RWPE1 (cell line): ENCODE results near the gene PSAT1.
A peak's percentile ranks its signal among the peaks of the same experiment; 100 is the strongest.

ENCODE experiments used
- CTCF ChIA-PET: fragments of 350-600 bp; sonication (Branson Sonifier 250); formaldehyde crosslinking; extraction: SDS; loops from one replicate; lab custom pipeline; 2021; lab: Yijun Ruan, JAX
- POLR2A ChIA-PET: fragments of 400-600 bp; formaldehyde crosslinking; extraction: SDS; loops from one replicate; lab custom pipeline; 2020; ENCODE audit warnings: antibody characterized with exemption; ENCODE audit not compliant: low non-redundant PET; lab: Yijun Ruan, JAX
- DNase-seq: peaks from one replicate; pipeline ENCODE4 v3.0.0; 2012; ENCODE audit warnings: low spot score
- H3K27ac ChIP-seq: fragments of 450-650 bp; 2 replicates; pipeline ENCODE4 v1.5.1; 2017
- TF ChIP-seq, protein P1 (sequence below): fragments of 450-650 bp; conservative IDR thresholded peaks from 2 replicates; pipeline ENCODE4 v1.5.1; 2017; ENCODE audit warnings: low read depth, mild to moderate bottlenecking

Gene PSAT1

DNA sequence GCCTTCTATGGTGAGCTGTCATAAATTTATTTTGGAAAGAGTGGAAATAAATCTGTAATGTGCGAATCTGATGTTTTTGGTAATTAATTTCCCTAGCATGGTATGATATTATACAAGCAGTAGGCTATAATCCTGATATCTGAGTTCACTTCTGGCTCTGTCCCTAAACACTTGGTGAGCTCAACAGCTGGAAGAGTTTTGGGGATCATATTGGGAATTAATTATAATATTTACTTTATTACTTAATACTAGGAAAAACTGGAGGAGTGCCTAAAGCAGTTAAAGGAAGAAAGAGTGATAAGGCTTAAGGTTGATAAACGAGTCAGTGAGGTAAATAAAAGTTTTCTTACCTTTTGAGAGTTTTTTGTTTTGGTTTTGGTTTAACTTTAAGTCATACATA lies 34.3 kb upstream of the PSAT1 start:
- H3K27ac ChIP-seq = no peak overlapping the region
- no peak for DNase-seq
- POLR2A ChIA-PET = no interaction called here
- CTCF ChIA-PET = interaction anchor here (1.0 kb wide), 1 partner anchor 107 kb away, joined by 3 read pairs; no protein-coding TSS in a partner anchor
- TF ChIP-seq, protein P1, sequence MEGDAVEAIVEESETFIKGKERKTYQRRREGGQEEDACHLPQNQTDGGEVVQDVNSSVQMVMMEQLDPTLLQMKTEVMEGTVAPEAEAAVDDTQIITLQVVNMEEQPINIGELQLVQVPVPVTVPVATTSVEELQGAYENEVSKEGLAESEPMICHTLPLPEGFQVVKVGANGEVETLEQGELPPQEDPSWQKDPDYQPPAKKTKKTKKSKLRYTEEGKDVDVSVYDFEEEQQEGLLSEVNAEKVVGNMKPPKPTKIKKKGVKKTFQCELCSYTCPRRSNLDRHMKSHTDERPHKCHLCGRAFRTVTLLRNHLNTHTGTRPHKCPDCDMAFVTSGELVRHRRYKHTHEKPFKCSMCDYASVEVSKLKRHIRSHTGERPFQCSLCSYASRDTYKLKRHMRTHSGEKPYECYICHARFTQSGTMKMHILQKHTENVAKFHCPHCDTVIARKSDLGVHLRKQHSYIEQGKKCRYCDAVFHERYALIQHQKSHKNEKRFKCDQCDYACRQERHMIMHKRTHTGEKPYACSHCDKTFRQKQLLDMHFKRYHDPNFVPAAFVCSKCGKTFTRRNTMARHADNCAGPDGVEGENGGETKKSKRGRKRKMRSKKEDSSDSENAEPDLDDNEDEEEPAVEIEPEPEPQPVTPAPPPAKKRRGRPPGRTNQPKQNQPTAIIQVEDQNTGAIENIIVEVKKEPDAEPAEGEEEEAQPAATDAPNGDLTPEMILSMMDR = no peak

DNA sequence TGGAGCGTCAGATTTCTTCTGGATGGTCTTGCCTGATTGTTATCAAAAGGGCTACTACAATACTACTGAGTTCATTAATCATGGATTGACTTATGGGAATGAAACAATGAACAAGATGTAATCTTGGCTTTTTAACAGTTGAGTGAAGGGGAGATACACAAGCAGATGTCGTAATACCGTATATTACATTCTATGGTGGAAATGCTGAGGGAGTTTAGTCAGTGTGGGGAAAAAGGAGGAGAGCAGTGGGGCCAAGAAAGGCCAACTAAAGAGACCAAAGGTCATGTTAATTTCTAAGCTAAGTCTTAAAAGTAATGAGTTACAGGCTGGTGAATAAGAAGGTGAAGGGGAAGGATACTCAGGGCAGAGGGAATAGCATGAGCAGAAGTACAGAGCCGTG lies 29.0 kb upstream of the PSAT1 start:
- TF ChIP-seq, protein P1 = no peak
- DNase-seq = no peak
- ChIA-PET CTCF (interaction anchor here (0.7 to 1.2 kb wide), 2 partner anchors 28 to 30 kb away, joined by 3 read pairs; no protein-coding TSS in a partner anchor), POLR2A (no interaction called here)
- H3K27ac ChIP-seq = no peak overlapping the region

DNA sequence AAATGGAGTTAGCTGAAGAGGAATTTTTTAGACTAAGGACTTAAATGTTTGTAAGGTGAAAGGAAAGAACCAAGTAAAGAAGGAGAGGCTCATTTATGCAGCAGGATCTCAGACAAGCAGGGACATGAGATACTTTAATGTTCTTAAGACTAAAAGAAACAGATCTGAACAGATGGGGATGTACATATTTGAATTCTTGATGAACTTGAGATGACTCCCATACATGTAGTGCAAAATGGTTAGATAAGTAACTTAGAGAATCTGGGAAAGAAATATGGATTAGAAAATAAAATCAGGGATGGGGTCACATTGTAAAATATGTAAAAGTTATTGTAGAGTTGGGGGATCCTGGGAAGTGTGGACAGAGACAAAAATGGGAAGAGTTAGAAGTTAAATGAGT lies 27.1 kb upstream of the PSAT1 start:
- POLR2A ChIA-PET = no interaction called here
- DNase-seq = no peak
- CTCF ChIA-PET = no interaction called here

DNA sequence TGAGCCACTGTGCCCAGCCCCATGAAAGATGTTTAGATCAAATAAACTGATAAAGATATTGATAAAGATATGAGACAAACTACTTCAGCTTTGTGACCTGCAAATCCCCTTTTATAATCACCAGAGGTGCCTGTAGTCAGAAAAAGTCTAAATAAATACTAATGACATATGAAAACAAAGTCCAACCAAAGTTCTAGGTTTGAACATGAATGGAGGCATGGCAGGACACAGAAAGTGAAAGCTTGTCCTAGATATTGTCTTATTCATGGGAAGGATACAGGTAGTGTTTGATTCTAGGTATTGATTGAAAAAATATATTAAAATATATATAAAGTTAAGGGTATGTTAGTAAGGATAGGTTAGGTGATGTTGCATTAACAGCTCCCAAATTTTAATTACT lies 24.6 kb upstream of the PSAT1 start:
- CTCF ChIA-PET = interaction anchor here (0.5 kb wide), 1 partner anchor 378 kb away, joined by 3 read pairs; no protein-coding TSS in a partner anchor
- TF ChIP-seq, protein P1 = no peak
- no peak overlapping the region for H3K27ac ChIP-seq
- POLR2A ChIA-PET = no interaction called here
- DNase-seq = no peak

More for the DNA sequence above, 27.1 kb upstream of the PSAT1 start:
- TF ChIP-seq, protein P1 = no peak
- no peak overlapping the region for H3K27ac ChIP-seq

DNA sequence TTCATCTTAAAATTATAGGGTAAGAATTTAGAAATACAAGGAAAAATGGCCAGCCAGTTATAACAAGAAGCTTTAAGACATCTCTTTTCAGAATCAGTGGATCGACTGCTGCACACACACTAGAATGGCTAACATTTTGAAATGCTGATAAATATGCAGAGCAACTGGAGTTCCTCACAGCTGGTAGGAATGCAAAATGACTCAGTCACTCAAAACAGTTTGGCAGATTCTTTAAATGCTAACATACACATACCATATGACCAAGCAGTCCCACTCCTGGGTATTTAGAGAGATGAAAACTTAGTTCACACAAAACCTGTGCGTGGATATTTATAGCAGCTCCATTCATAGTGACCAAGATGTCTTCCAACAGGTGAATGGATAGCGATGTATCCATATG lies 23.2 kb upstream of the PSAT1 start:
- no peak for DNase-seq
- TF ChIP-seq, protein P1 = no peak
- ChIA-PET POLR2A (no interaction called here), CTCF (interaction anchor here (0.6 to 1.2 kb wide), 3 partner anchors 13 to 42 kb away, joined by 3 to 8 read pairs (median 3); no protein-coding TSS in a partner anchor)
- H3K27ac ChIP-seq = no peak overlapping the region

DNA sequence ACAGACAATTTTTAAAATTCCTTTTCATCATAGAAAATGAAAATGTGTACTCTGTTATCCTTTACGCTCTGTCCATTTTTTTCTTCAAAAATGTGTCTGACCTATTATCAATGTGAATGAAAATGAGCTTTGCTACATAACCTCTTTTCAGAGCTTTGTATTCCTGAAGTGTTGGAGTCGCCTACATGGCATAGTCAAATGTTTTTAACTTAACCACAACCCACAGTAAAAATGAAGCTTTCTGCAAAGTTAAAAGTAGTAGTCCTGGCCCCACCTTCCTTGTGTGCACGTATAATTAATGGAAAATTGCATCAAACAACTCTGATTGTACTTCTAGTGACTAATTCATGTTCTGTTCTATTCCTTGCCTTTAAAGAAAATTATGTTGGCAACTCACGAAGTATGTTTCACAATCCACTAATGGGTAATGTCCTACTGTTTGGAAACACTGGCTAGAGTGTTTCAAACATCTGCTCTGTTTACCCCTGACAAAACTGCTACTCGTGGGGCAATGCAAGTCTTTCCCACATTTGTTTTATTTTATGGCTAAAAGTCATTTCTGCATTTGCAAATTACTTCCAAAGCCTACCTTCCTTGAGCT lies 18.6 kb upstream of the PSAT1 start:
- no peak overlapping the region for H3K27ac ChIP-seq
- CTCF ChIA-PET = interaction anchor here (0.6 to 1.2 kb wide), 4 partner anchors 17 to 885 kb away, joined by 3 to 4 read pairs (median 3); no protein-coding TSS in a partner anchor
- POLR2A ChIA-PET = no interaction called here
- peak; percentile 43 for DNase-seq
- TF ChIP-seq, protein P1 = no peak
